PC-9 (cell line): Measurements from ENCODE around the gene ORC5. TPM values are rescaled to one million over a fixed set of nuclear protein-coding genes. Genes with fewer than 3 reads are reported as not detected.

Source experiments
- BruUV-seq: library from RNA; stranded (reverse); fragments of 400-500 nt; replicated peaks from 2 replicates; lab custom pipeline; 2021; lab: Mats Ljungman, UMichigan
- CTCF ChIA-PET: fragments of 300-600 bp; sonication (Branson Sonifier 250); formaldehyde crosslinking; loops from one replicate; lab custom pipeline; 2022; ENCODE audit warnings: antibody characterized with exemption; lab: Charles Lee
- POLR2A ChIA-PET: fragments of 300-600 bp; sonication (Branson Sonifier 250); formaldehyde crosslinking; loops from one replicate; lab custom pipeline; 2022; ENCODE audit warnings: antibody characterized with exemption; ENCODE audit not compliant: unreplicated experiment; lab: Charles Lee
- DNase-seq, 2 experiments: peaks; one replicate each; pipeline versions ENCODE4 v3.0.0 to v3.0.0-alpha.2; 2015 to 2022; ENCODE audit warnings: mixed read lengths in 1 of 2
- H2AFZ ChIP-seq: fragments of 200-600 bp; sonication (generic); 2 replicates; pipeline ENCODE4 v1.8.1; 2017; ENCODE audit warnings: antibody characterized with exemption
- H3F3A ChIP-seq: fragments of 200-600 bp; sonication (generic); 2 replicates; pipeline ENCODE4 v1.8.1; 2017; ENCODE audit warnings: antibody characterized with exemption, mild to moderate bottlenecking, low read depth; ENCODE audit not compliant: insufficient read depth
- H3K27ac ChIP-seq: fragments of 200-600 bp; sonication (generic); 2 replicates; pipeline ENCODE4 v1.6.1; 2016; ENCODE audit warnings: mixed run types
- H3K27me3 ChIP-seq: fragments of 200-600 bp; sonication (generic); 2 replicates; pipeline ENCODE4 v1.6.1; 2016; ENCODE audit warnings: low read depth, mixed run types; ENCODE audit not compliant: insufficient read depth
- H3K36me3 ChIP-seq: fragments of 200-600 bp; sonication (generic); 2 replicates; pipeline ENCODE4 v1.6.1; 2016; ENCODE audit warnings: low read depth, mixed run types
- H3K4me1 ChIP-seq: fragments of 200-600 bp; sonication (generic); replicated peaks from 2 replicates; pipeline ENCODE4 v1.6.1; 2016; ENCODE audit warnings: mixed run types; ENCODE audit not compliant: insufficient read depth
- H3K4me2 ChIP-seq: fragments of 200-600 bp; sonication (generic); 2 replicates; pipeline ENCODE4 v1.6.1; 2017; ENCODE audit warnings: mixed run types
- H3K4me3 ChIP-seq: fragments of 200-600 bp; sonication (generic); 2 replicates; pipeline ENCODE4 v1.6.1; 2016; ENCODE audit warnings: mixed run types
- H3K79me2 ChIP-seq: fragments of 200-600 bp; sonication (generic); 2 replicates; pipeline ENCODE4 v1.6.1; 2017; ENCODE audit warnings: low read depth, mixed run types
- H3K9me2 ChIP-seq: fragments of 200-600 bp; sonication (generic); 2 replicates; pipeline ENCODE4 v1.8.1; 2017; ENCODE audit warnings: mild to moderate bottlenecking; ENCODE audit not compliant: insufficient read depth
- H3K9me3 ChIP-seq: fragments of 200-600 bp; sonication (generic); 2 replicates; pipeline ENCODE4 v1.8.1; 2016; ENCODE audit warnings: low read depth; ENCODE audit not compliant: insufficient read depth
- H4K20me1 ChIP-seq: fragments of 200-600 bp; sonication (generic); 2 replicates; pipeline ENCODE4 v1.8.1; 2017; ENCODE audit not compliant: insufficient read depth
- EZH2 ChIP-seq: fragments of 200-600 bp; sonication (generic); IDR thresholded peaks from 2 replicates; pipeline ENCODE4 v1.8.0; 2017; ENCODE audit warnings: antibody characterized with exemption, low read depth
- intact Hi-C: fragments of 100-400 bp; cut with micrococcal nuclease; formaldehyde crosslinking; loops from one replicate; pipeline ENCODE4 v1.10.0; 2022; ENCODE audit not compliant: unreplicated experiment
- total RNA-seq: library from RNA; stranded (reverse); gene quantifications from 2 replicates; pipeline ENCODE4 v1.2.3, GENCODE V29; 2021
- TF ChIP-seq, protein P1 (sequence below): fragments of 200-600 bp; sonication (generic); conservative IDR thresholded peaks from 2 replicates; pipeline ENCODE4 v1.6.1; 2017; ENCODE audit warnings: mixed run types, antibody characterized with exemption, mild to moderate bottlenecking, moderate library complexity

The ORC5 gene
- total RNA-seq, 1 experiment from 2014 or later: 22.9 TPM

DNA sequence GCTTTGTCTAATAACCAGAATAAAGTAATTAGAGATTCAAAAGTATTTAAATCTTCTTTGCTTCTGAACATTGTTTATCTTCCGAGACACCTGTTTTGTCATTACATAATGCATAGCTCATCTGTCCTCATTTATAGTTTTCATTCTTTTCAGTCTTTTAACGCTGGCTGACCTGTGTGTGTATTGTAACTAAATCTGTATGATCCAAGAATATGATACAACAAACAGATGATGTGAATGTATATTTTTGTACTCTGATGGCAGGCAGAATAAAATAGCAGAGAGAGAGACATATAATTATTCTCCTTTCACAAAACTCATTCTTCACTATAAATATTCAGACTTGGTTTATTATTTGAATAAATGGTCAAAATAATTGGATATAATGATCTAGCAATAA, 80.6 kb downstream of the ORC5 start:
- Histone ChIP-seq H3K9me2 (no peaks in the 10 kb centered on the region), H3K27ac (no peak overlapping the region), H3K4me1 (no peaks in the 10 kb centered on the region), H3K27me3 (no peaks in the 10 kb centered on the region), H3K9me3 (no peaks in the 10 kb centered on the region), H3K79me2 (no peaks in the 10 kb centered on the region), H2AFZ (no peak overlapping the region), H3K4me2 (no peak overlapping the region), H4K20me1 (0 out of 2 replicates have a peak, but pooled peaks cover under 1% of the 10 kb centered on the region), H3K4me3 (no peak overlapping the region), H3K36me3 (no peaks in the 10 kb centered on the region; the same call in 1 of the 2 replicates), H3F3A (no peaks in the 10 kb centered on the region)
- ChIA-PET CTCF (no interaction called here), POLR2A (no interaction called here)
- intact Hi-C loops: no loop called here
- BruUV-seq: no TSS peak
- no peak for DNase-seq
- no peak for TF ChIP-seq EZH2

- no peak overlapping the region for H2AFZ ChIP-seq
- H3K27me3 ChIP-seq: no peaks in the 10 kb centered on the region
- H3K4me3 ChIP-seq: no peak overlapping the region
- H3K4me1 ChIP-seq: no peaks in the 10 kb centered on the region
- POLR2A ChIA-PET: no interaction called here
- DNase-seq: no peak
- H3F3A ChIP-seq: no peaks in the 10 kb centered on the region
- H3K9me2 ChIP-seq: no peaks in the 10 kb centered on the region
- no peak overlapping the region for H3K27ac ChIP-seq
- no peaks in the 10 kb centered on the region for H4K20me1 ChIP-seq
- H3K4me2 ChIP-seq: no peak overlapping the region
- H3K36me3 ChIP-seq: no peaks in the 10 kb centered on the region
- intact Hi-C loops: no loop called here
- TF ChIP-seq EZH2: no peak
- CTCF ChIA-PET: no interaction called here
- no peaks in the 10 kb centered on the region for H3K9me3 ChIP-seq
- no TSS peak for BruUV-seq
- no peaks in the 10 kb centered on the region for H3K79me2 ChIP-seq
Measured at GRCh38 chr7:104126411-104126841, 81.4 kb downstream of the ORC5 start.

DNA sequence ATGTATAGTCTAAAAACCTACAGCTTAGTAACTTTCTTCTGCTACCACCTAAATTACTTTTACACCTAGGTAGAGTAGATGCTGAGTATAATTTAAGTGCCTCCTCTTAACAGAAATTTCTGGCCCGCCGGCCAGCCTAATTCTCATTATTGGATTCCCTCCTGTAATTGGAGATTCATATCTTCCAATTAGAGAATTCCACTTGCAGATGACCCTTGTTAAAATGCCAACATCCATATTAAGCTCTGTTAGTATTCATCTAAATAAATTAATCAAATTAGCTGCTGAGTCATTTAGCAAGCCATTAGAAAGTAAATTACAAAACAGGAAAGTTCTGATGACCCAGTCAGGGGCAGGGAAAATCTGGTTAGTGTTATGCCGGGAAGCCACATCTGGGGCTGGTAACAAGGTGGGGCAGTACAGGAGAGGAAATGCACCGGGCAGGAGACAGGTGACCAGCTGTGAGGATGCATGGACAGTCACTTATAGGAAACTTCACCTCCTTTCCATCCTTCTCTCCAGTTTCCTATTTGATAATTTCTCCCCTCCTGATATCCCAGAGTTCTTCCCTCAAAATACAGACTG, 82.8 kb downstream of the ORC5 start:
- Histone ChIP-seq H4K20me1 (no peaks in the 10 kb centered on the region), H3K27ac (no peak overlapping the region), H3K4me2 (no peak overlapping the region), H3K4me1 (no peaks in the 10 kb centered on the region), H3K9me2 (no peaks in the 10 kb centered on the region), H3K9me3 (no peaks in the 10 kb centered on the region), H3F3A (no peaks in the 10 kb centered on the region), H3K36me3 (no peaks in the 10 kb centered on the region), H2AFZ (no peak overlapping the region), H3K27me3 (no peaks in the 10 kb centered on the region), H3K4me3 (no peak overlapping the region), H3K79me2 (no peaks in the 10 kb centered on the region)
- intact Hi-C loops: no loop called here
- TF ChIP-seq, protein P1, sequence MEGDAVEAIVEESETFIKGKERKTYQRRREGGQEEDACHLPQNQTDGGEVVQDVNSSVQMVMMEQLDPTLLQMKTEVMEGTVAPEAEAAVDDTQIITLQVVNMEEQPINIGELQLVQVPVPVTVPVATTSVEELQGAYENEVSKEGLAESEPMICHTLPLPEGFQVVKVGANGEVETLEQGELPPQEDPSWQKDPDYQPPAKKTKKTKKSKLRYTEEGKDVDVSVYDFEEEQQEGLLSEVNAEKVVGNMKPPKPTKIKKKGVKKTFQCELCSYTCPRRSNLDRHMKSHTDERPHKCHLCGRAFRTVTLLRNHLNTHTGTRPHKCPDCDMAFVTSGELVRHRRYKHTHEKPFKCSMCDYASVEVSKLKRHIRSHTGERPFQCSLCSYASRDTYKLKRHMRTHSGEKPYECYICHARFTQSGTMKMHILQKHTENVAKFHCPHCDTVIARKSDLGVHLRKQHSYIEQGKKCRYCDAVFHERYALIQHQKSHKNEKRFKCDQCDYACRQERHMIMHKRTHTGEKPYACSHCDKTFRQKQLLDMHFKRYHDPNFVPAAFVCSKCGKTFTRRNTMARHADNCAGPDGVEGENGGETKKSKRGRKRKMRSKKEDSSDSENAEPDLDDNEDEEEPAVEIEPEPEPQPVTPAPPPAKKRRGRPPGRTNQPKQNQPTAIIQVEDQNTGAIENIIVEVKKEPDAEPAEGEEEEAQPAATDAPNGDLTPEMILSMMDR: no peak
- ChIA-PET CTCF (no interaction called here), POLR2A (no interaction called here)
- BruUV-seq: no TSS peak
- DNase-seq: no peak

DNA sequence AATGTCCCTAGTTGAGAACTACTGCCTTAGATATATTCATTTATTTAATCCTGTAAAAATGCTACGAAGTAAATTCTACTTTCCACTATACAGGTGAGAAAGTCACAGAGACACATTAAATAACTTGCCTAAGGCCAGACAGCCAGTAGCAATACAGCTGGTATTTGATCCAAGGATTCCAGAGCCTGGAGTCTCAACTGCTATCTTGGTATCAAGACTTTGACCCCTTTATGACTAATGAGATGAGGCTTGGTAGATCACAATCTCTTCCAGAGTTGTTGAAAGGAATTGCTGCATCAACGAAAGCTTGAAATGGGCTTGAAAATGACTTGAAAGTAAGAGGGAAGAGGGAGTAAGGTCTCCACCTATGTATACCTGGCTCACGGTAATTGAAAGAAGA, 83.3 kb downstream of the ORC5 start:
- ChIA-PET CTCF (no interaction called here), POLR2A (no interaction called here)
- Histone ChIP-seq H3K27me3 (no peaks in the 10 kb centered on the region), H3K27ac (no peak overlapping the region), H3K9me2 (no peaks in the 10 kb centered on the region), H3K4me3 (no peak overlapping the region), H3K36me3 (no peaks in the 10 kb centered on the region), H3K9me3 (no peaks in the 10 kb centered on the region), H3K79me2 (no peaks in the 10 kb centered on the region), H2AFZ (no peak overlapping the region), H3K4me1 (no peaks in the 10 kb centered on the region), H3F3A (no peaks in the 10 kb centered on the region), H3K4me2 (no peak overlapping the region), H4K20me1 (no peaks in the 10 kb centered on the region)
- intact Hi-C loops: no loop called here
- TF ChIP-seq, protein P1: no peak
- DNase-seq: no peak
- no TSS peak for BruUV-seq
